Fibroblast of pulmonary artery (primary cell): ENCODE results near the gene SELENON.

Experiments used
- DNase-seq: peaks from one replicate; pipeline ENCODE4 v3.0.0-alpha.2; 2010; ENCODE audit warnings: low read depth
- H3K4me3 ChIP-seq: replicated peaks from 2 replicates; pipeline ENCODE4 v1.5.1; 2011; ENCODE audit warnings: low read depth, mild to moderate bottlenecking, control low read depth, low read length, moderate library complexity
- TF ChIP-seq, protein P1 (sequence below): IDR thresholded peaks from 2 replicates; pipeline ENCODE4 v1.5.1; 2011; ENCODE audit warnings: mild to moderate bottlenecking, control low read depth, low read length, inconsistent platforms; ENCODE audit errors: missing control alignments

The SELENON gene

GRCh38 chr1:25821112-25821476, 21.1 kb downstream of the SELENON start:
- H3K4me3 ChIP-seq = peak overlapping the region; percentile 90
- TF ChIP-seq, protein P1, sequence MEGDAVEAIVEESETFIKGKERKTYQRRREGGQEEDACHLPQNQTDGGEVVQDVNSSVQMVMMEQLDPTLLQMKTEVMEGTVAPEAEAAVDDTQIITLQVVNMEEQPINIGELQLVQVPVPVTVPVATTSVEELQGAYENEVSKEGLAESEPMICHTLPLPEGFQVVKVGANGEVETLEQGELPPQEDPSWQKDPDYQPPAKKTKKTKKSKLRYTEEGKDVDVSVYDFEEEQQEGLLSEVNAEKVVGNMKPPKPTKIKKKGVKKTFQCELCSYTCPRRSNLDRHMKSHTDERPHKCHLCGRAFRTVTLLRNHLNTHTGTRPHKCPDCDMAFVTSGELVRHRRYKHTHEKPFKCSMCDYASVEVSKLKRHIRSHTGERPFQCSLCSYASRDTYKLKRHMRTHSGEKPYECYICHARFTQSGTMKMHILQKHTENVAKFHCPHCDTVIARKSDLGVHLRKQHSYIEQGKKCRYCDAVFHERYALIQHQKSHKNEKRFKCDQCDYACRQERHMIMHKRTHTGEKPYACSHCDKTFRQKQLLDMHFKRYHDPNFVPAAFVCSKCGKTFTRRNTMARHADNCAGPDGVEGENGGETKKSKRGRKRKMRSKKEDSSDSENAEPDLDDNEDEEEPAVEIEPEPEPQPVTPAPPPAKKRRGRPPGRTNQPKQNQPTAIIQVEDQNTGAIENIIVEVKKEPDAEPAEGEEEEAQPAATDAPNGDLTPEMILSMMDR = no peak
- no peak for DNase-seq

DNA sequence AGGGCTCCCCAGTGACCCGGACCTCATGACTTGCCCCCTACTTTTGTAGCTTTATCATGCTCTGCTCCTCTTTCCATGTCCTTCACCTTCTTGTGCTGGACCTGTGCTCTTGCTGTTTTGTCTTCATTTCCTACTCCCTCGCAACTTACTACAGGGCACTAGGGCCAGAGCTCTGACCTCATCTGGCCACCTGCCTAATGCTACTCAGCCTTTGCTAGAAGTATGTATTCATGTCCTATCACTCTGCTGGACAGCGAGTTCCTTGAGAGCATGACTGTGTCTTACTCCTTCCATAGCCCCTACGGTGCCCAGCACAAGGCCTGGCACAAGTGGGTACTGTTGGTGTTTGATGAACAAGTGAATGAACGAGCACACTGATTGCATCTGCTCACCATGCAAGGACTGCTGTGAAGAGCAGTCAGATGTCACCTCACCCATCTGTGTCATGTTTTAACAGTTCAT, 21.7 kb downstream of the SELENON start:
- DNase-seq = peak; percentile 53
- TF ChIP-seq, protein P1 = no peak
- no peak overlapping the region for H3K4me3 ChIP-seq

DNA sequence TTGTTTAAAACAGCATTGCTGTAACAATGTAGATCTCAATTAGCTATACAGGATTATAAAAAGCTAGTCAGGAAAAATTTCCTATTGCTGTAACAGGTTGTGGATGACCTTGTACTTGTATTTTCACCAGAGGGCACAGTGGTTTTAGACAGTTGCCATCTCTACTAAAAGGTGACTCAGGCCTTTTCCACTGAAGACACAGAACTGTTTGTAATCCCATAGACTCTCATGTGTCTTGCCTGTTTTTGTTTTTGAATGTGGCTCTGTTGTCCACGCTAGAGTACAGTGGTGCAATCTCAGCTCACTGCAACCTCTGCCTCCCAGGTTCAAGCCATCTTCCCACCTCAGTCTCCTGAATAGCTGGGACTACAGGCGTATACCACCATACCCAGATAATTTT, 25.6 kb downstream of the SELENON start:
- no peak overlapping the region for H3K4me3 ChIP-seq
- TF ChIP-seq, protein P1 = no peak
- no peak for DNase-seq

GRCh38 chr1:25826571-25826970, 26.6 kb downstream of the SELENON start:
- H3K4me3 ChIP-seq = no peak overlapping the region
- TF ChIP-seq, protein P1 = no peak
- DNase-seq = no peak

DNA sequence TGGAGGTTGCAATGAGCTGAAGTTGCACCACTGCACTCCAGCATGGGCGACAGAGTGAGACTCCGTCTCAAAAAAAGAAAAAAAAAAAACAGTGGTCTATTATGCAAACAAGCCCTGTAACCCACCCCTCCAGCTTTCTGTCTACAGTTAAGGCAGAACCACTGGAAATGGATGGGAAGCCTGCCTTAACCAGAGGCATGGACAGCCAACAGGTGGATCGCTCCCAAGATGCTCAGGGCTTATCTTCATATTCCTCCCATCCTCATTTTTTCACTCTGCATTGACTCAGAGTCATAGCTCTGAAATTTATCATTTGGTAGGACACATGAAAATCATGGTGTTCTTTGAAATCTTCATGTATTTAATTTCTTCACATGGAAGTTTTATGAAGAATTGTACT, 28.5 kb downstream of the SELENON start:
- TF ChIP-seq, protein P1 = no peak
- H3K4me3 ChIP-seq = no peak overlapping the region
- DNase-seq = no peak

DNA sequence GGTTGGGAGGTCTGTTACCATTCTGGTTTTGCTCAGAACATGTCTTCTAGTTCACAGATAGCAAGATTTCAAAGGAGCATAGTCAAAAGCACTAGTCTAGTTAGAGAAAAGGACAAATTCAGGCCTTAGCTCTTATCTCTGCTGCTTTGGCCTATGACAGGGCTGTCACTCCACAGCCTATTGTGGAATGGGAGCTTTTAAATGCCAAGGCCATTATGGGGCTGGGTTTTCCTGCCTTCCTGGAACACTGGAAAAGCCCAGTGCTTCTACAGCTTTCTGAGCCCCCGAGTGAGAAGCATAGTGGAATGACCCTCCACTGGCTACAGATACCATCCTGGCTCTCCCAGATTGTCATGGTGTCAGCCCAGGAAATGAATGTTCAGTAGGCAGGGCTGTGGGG, 29.1 kb downstream of the SELENON start:
- H3K4me3 ChIP-seq = no peak overlapping the region
- no peak for DNase-seq
- TF ChIP-seq, protein P1 = no peak

DNA sequence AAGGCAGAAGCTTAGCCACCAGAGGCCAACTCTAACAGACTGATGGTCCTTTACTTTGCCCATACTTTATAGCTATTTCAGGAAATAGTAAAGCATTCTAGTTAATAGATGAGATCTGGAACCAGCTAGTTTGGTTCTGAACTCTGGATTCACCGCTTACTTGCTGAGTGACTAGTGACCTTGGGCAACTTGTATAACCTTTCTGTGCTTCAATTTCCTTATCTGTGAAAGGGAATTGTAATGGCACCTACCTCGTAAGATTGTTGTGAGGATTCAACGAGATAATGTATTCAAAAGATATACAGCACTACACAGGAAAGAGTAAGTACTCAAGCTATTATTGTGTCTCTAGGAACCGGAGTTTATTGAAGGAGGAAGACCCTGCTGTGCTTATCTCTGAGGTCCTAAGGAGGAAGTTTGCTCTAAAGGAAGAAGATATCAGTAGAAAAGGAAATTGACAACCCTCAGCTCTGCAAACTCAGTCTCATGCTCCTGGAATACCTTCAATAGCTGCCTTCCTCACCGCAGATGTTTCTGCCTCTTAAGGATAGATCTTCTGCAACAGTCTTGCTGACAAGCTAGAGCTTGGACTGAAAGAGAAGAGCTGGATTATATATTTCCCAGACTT, 31.7 kb downstream of the SELENON start:
- TF ChIP-seq, protein P1 = no peak
- no peak for DNase-seq
- H3K4me3 ChIP-seq = no peak overlapping the region
